ENCODE results near the gene CNOT4.

The CNOT4 gene

DNA sequence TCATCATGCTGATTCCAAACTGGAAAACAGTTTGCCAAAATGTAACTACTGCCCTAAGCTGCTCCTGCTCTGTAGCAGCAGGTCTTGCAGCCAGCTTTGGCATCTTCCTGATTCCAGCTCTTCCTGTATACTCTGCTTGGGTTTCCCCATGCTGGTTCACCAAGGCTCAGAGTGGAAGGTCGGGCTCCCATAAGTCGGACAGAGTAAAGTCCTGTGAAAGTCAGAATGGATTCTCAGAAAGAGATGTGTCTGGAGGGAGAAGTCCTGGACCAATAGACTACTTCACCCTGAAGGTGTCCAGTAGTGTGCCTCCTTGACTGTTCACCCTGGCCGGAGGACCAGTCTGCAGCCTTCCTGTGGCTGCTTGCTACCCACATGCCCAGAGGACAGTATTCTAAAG, 182.4 kb downstream of the CNOT4 start:
- Histone ChIP-seq H2BK5ac (ENCODE audit: low read depth, low read length, poor library complexity) (no peak overlapping the region), H3K4me2 (ENCODE audit: low read length) (no peak overlapping the region), H3K4ac (ENCODE audit: low read depth, low read length) (no peak overlapping the region), H4K8ac (ENCODE audit: low read depth, low read length) (no peak overlapping the region), H3K79me2 (ENCODE audit: control insufficient read depth, insufficient read depth, low read length, poor library complexity) (no peaks in the 10 kb centered on the region), H4K91ac (ENCODE audit: low read depth, low read length) (no peak overlapping the region), H3K27me3 (ENCODE audit: insufficient read depth, low read length) (no peaks in the 10 kb centered on the region), H3K27ac (ENCODE audit: low read depth, low read length) (no peak overlapping the region), H3K23ac (ENCODE audit: low read length) (no peak overlapping the region), H2AK5ac (ENCODE audit: low read length) (no peak overlapping the region), H4K12ac (ENCODE audit: low read depth, low read length) (no peak overlapping the region), H2BK120ac (ENCODE audit: insufficient read depth, low read length, poor library complexity) (no peak overlapping the region), H3K4me1 (ENCODE audit: control insufficient read depth in 1 of 2, insufficient read depth in 2 of 2, low read length in 2 of 2) (no peaks in the 10 kb centered on the region), H3K14ac (ENCODE audit: low read length) (no peak overlapping the region), H3K9me3 (ENCODE audit: insufficient read depth, low read depth, low read length) (no peaks in the 10 kb centered on the region), H3K9ac (ENCODE audit: low read length) (no peak overlapping the region), H3K4me3 (ENCODE audit: low read depth, low read length) (no peak overlapping the region), H2BK12ac (ENCODE audit: low read length) (no peak overlapping the region), H3K18ac (ENCODE audit: low read length) (no peak overlapping the region), H2AFZ (ENCODE audit: insufficient read depth, low read length, poor library complexity) (no peak overlapping the region), H3K36me3 (ENCODE audit: control insufficient read depth in 1 of 2, insufficient read depth in 2 of 2, low read length in 2 of 2) (no peaks in the 10 kb centered on the region), H3K79me1 (ENCODE audit: low read length) (no peaks in the 10 kb centered on the region)
- no peak for DNase-seq
- WGBS (ENCODE audit: extremely low coverage, insufficient coverage, insufficient read length): no CpG with 5 or more reads among the region's 3 CpGs

DNA sequence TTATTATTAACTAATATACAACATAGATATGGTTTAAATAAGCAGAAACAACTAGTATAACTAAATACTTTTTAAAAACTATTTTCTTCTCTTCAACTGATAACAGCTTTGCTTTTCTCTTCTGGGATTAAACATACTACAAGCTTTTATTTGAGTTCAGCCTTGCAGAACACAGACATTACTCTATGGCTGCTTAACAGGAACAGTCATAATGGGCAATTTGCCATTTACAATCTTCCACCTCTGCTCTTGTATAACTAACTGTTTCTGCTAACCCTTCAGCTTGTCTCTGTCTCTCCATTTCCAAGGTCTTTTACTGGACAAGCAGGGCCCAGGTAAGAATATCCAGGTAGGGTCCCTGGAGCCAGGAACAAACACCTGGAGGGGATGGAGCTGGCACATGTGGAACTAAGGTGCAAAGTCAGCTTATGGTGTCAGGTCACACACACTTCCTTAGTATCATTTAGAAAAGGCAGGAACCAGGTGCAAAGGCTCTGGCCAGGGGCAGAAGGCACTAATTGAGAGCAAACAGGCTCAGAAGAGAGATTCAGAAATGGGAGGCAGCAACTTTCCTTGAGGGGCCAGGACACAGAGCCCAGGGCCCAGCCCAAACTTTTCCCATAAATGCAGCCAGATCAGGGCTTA, 183.1 kb downstream of the CNOT4 start:
- no peak overlapping the region for H4K12ac ChIP-seq (ENCODE audit: low read depth, low read length)
- DNase-seq: no peak
- H3K27me3 ChIP-seq (ENCODE audit: insufficient read depth, low read length): no peaks in the 10 kb centered on the region
- H2AFZ ChIP-seq (ENCODE audit: insufficient read depth, low read length, poor library complexity): no peak overlapping the region
- no peaks in the 10 kb centered on the region for H3K36me3 ChIP-seq (ENCODE audit: control insufficient read depth in 1 of 2, insufficient read depth in 2 of 2, low read length in 2 of 2)
- H3K23ac ChIP-seq (ENCODE audit: low read length): no peak overlapping the region
- no peak overlapping the region for H3K9ac ChIP-seq (ENCODE audit: low read length)
- no peak overlapping the region for H3K4me3 ChIP-seq (ENCODE audit: low read depth, low read length)
- no peak overlapping the region for H2BK5ac ChIP-seq (ENCODE audit: low read depth, low read length, poor library complexity)
- H4K8ac ChIP-seq (ENCODE audit: low read depth, low read length): no peak overlapping the region
- H3K79me2 ChIP-seq (ENCODE audit: control insufficient read depth, insufficient read depth, low read length, poor library complexity): no peaks in the 10 kb centered on the region
- no peak overlapping the region for H3K14ac ChIP-seq (ENCODE audit: low read length)
- H3K18ac ChIP-seq (ENCODE audit: low read length): no peak overlapping the region
- no peaks in the 10 kb centered on the region for H3K79me1 ChIP-seq (ENCODE audit: low read length)
- no peaks in the 10 kb centered on the region for H3K9me3 ChIP-seq (ENCODE audit: insufficient read depth, low read depth, low read length)
- no peak overlapping the region for H4K91ac ChIP-seq (ENCODE audit: low read depth, low read length)
- peaks cover 0 to 3% of the 10 kb centered on the region in 2 experiments for H3K4me1 ChIP-seq (ENCODE audit: control insufficient read depth in 1 of 2, insufficient read depth in 2 of 2, low read length in 2 of 2)
- no peak overlapping the region for H3K4me2 ChIP-seq (ENCODE audit: low read length)
- H2BK12ac ChIP-seq (ENCODE audit: low read length): no peak overlapping the region
- H2BK120ac ChIP-seq (ENCODE audit: insufficient read depth, low read length, poor library complexity): no peak overlapping the region
- H3K27ac ChIP-seq (ENCODE audit: low read depth, low read length): no peak overlapping the region
- H2AK5ac ChIP-seq (ENCODE audit: low read length): no peak overlapping the region
- no peak overlapping the region for H3K4ac ChIP-seq (ENCODE audit: low read depth, low read length)

DNA sequence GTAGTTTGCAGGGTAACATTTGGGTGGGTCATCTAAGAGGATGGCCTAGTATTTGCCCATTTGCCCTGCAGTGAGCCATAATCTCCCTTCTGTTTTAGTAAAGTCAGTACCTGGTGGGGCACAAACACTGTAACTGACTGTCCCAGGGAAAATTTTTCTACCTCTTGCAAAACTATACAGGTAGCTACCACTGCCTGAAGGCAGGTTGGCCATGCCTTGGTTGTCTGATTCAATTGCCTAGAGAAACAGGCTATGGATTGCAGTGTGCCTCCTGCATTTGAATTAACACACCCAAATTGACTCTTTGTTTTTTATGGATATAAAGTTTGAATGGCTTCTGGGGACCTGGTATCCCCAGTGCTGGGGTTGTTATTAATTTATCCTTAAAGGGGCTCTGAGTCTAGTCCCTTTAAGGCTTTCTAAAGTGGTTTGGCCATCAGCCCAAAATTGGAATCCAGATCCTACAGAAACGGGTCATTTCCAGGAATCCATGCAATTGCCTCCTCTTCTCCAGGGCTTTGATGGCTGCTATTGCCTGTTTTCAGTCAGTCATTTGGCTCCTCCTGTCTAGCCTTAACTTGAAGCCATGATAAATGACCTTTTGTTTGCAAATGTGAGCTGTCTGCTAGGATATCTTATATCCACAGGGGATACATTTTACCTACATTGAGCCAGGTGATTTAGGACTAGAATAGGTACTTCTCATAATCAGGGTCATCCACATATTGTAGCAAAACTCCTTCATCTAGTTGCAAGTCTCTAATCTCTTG, 187.1 kb downstream of the CNOT4 start:
- no peak overlapping the region for H3K27ac ChIP-seq (ENCODE audit: low read depth, low read length)
- peaks cover 0 to 3% of the 10 kb centered on the region in 2 experiments for H3K4me1 ChIP-seq (ENCODE audit: control insufficient read depth in 1 of 2, insufficient read depth in 2 of 2, low read length in 2 of 2)
- H3K36me3 ChIP-seq (ENCODE audit: control insufficient read depth in 1 of 2, insufficient read depth in 2 of 2, low read length in 2 of 2): no peaks in the 10 kb centered on the region
- H3K4me2 ChIP-seq (ENCODE audit: low read length): no peak overlapping the region
- no peak overlapping the region for H2BK5ac ChIP-seq (ENCODE audit: low read depth, low read length, poor library complexity)
- H3K79me2 ChIP-seq (ENCODE audit: control insufficient read depth, insufficient read depth, low read length, poor library complexity): no peaks in the 10 kb centered on the region
- H3K79me1 ChIP-seq (ENCODE audit: low read length): no peaks in the 10 kb centered on the region
- H3K14ac ChIP-seq (ENCODE audit: low read length): no peak overlapping the region
- no peak overlapping the region for H2AFZ ChIP-seq (ENCODE audit: insufficient read depth, low read length, poor library complexity)
- no CpG with 5 or more reads among the region's 1 CpG for WGBS (ENCODE audit: extremely low coverage, insufficient coverage, insufficient read length)
- H4K91ac ChIP-seq (ENCODE audit: low read depth, low read length): no peak overlapping the region
- no peak overlapping the region for H2BK120ac ChIP-seq (ENCODE audit: insufficient read depth, low read length, poor library complexity)
- H4K8ac ChIP-seq (ENCODE audit: low read depth, low read length): no peak overlapping the region
- no peak overlapping the region for H3K4ac ChIP-seq (ENCODE audit: low read depth, low read length)
- H3K27me3 ChIP-seq (ENCODE audit: insufficient read depth, low read length): no peaks in the 10 kb centered on the region
- H2BK12ac ChIP-seq (ENCODE audit: low read length): no peak overlapping the region
- no peak overlapping the region for H3K23ac ChIP-seq (ENCODE audit: low read length)
- no peaks in the 10 kb centered on the region for H3K9me3 ChIP-seq (ENCODE audit: insufficient read depth, low read depth, low read length)
- no peak overlapping the region for H3K18ac ChIP-seq (ENCODE audit: low read length)
- DNase-seq: peak; percentile 25 to 70
- H4K12ac ChIP-seq (ENCODE audit: low read depth, low read length): no peak overlapping the region
- H2AK5ac ChIP-seq (ENCODE audit: low read length): no peak overlapping the region
- no peak overlapping the region for H3K4me3 ChIP-seq (ENCODE audit: low read depth, low read length)
- H3K9ac ChIP-seq (ENCODE audit: low read length): no peak overlapping the region

DNA sequence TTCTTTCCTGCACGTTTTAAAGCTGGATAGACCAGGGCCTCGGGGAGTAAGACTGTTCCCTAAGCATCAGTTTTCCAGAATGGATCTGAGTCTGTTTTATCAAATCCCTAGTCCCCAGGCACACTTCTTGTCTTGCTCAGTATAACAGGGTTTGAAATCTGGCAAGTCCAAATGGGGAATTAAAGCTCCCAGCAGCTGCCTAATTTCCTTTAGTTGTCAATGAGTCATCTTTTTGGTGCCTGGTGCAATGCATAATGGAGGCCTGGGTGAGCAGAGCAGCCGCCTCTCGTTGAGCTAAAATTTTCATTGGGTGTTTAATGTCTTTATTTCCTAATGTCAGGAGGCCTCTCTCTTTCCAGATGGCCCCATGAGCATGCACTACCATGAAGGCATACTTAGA, 188.3 kb downstream of the CNOT4 start:
- Histone ChIP-seq H3K27me3 (ENCODE audit: insufficient read depth, low read length) (no peaks in the 10 kb centered on the region), H3K79me2 (ENCODE audit: control insufficient read depth, insufficient read depth, low read length, poor library complexity) (no peaks in the 10 kb centered on the region), H2BK5ac (ENCODE audit: low read depth, low read length, poor library complexity) (no peak overlapping the region), H2BK120ac (ENCODE audit: insufficient read depth, low read length, poor library complexity) (no peak overlapping the region), H3K9me3 (ENCODE audit: insufficient read depth, low read depth, low read length) (no peaks in the 10 kb centered on the region), H3K4me3 (ENCODE audit: low read depth, low read length) (no peak overlapping the region), H4K12ac (ENCODE audit: low read depth, low read length) (no peak overlapping the region), H3K4ac (ENCODE audit: low read depth, low read length) (no peak overlapping the region), H2BK12ac (ENCODE audit: low read length) (no peak overlapping the region), H3K4me1 (ENCODE audit: control insufficient read depth in 1 of 2, insufficient read depth in 2 of 2, low read length in 2 of 2) (peaks cover 0 to 3% of the 10 kb centered on the region in 2 experiments), H3K36me3 (ENCODE audit: control insufficient read depth in 1 of 2, insufficient read depth in 2 of 2, low read length in 2 of 2) (no peaks in the 10 kb centered on the region), H4K8ac (ENCODE audit: low read depth, low read length) (no peak overlapping the region), H2AFZ (ENCODE audit: insufficient read depth, low read length, poor library complexity) (no peak overlapping the region), H3K14ac (ENCODE audit: low read length) (no peak overlapping the region), H3K27ac (ENCODE audit: low read depth, low read length) (no peak overlapping the region), H4K91ac (ENCODE audit: low read depth, low read length) (no peak overlapping the region), H3K9ac (ENCODE audit: low read length) (no peak overlapping the region), H3K23ac (ENCODE audit: low read length) (no peak overlapping the region), H3K79me1 (ENCODE audit: low read length) (no peaks in the 10 kb centered on the region), H3K4me2 (ENCODE audit: low read length) (no peak overlapping the region), H3K18ac (ENCODE audit: low read length) (no peak overlapping the region), H2AK5ac (ENCODE audit: low read length) (no peak overlapping the region)
- WGBS (ENCODE audit: extremely low coverage, insufficient coverage, insufficient read length): no CpG with 5 or more reads among the region's 4 CpGs
- DNase-seq: peak in 1 of 2 donors; percentile 34

Data from trophoblast cell (in vitro differentiated cells and primary cell).